Neural cell (in vitro differentiated cells): ENCODE results near the gene POLA2. TPM values are rescaled to one million over a fixed set of nuclear protein-coding genes. Genes with fewer than 3 reads are reported as not detected.
"Not testable (repeated sequence)": the region's sequence is repeated elsewhere in the genome, so short reads cannot be mapped to it uniquely, and the experiment has no call there.

ENCODE experiments used
- H2AFZ ChIP-seq: fragments of 200-600, 300-800 bp; sonication (generic), shearing (Covaris generic); 2 replicates; pipeline ENCODE4 v1.6.0; 2014; ENCODE audit warnings: low read depth, mild to moderate bottlenecking, antibody characterized with exemption, low read length, moderate library complexity
- H3F3A ChIP-seq: fragments of 200-600 bp; shearing (Covaris generic); 2 replicates; pipeline ENCODE4 v1.6.1; 2016; ENCODE audit warnings: mild to moderate bottlenecking, moderate library complexity, mixed read lengths, antibody characterized with exemption, low read length; ENCODE audit not compliant: insufficient read depth, poor library complexity, severe bottlenecking
- H3K27ac ChIP-seq: fragments of 200-600, 300-800 bp; sonication (generic), shearing (Covaris generic); 2 replicates; pipeline ENCODE4 v1.5.1; 2014; ENCODE audit warnings: mild to moderate bottlenecking, low read length, moderate library complexity
- H3K27me3 ChIP-seq: fragments of 300-800, 200-600 bp; sonication (generic), shearing (Covaris generic); 2 replicates; pipeline ENCODE4 v1.6.0; 2014; ENCODE audit warnings: mild to moderate bottlenecking, low read depth, low read length, moderate library complexity; ENCODE audit not compliant: insufficient read depth
- H3K36me3 ChIP-seq: fragments of 300-800, 200-600 bp; sonication (generic), shearing (Covaris generic); 2 replicates; pipeline ENCODE4 v1.5.1; 2014; ENCODE audit warnings: mild to moderate bottlenecking, antibody characterized with exemption, low read length, moderate library complexity; ENCODE audit not compliant: insufficient read depth
- H3K4me2 ChIP-seq: fragments of 300-800, 200-600 bp; sonication (generic), shearing (Covaris generic); 2 replicates; pipeline ENCODE4 v1.6.0; 2014; ENCODE audit warnings: mild to moderate bottlenecking, low read length
- H3K4me3 ChIP-seq: fragments of 300-800, 200-600 bp; sonication (generic), shearing (Covaris generic); 2 replicates; pipeline ENCODE4 v1.5.1; 2014; ENCODE audit warnings: mild to moderate bottlenecking, low read length, moderate library complexity
- H3K79me2 ChIP-seq: fragments of 200-600 bp; shearing (Covaris generic); replicated peaks from 2 replicates; pipeline ENCODE4 v1.6.0; 2014; ENCODE audit warnings: mild to moderate bottlenecking, low read length, moderate library complexity; ENCODE audit not compliant: insufficient read depth
- H3K9ac ChIP-seq: fragments of 300-800, 200-600 bp; sonication (generic), shearing (Covaris generic); 2 replicates; pipeline ENCODE4 v1.6.1; 2016; ENCODE audit warnings: mild to moderate bottlenecking, low read length, mixed read lengths
- H3K9me2 ChIP-seq: fragments of 200-600 bp; shearing (Covaris generic); 2 replicates; pipeline ENCODE4 v1.6.1; 2016; ENCODE audit warnings: mild to moderate bottlenecking, low read length, mixed read lengths; ENCODE audit not compliant: insufficient read depth
- H3K9me3 ChIP-seq: fragments of 200-600, 300-800 bp; sonication (generic), shearing (Covaris generic); 2 replicates; pipeline ENCODE4 v1.6.1; 2016; ENCODE audit warnings: mild to moderate bottlenecking, mixed run types, low read length, moderate library complexity, mixed read lengths
- H4K20me1 ChIP-seq: fragments of 200-600 bp; shearing (Covaris generic); 2 replicates; pipeline ENCODE4 v1.6.1; 2016; ENCODE audit warnings: mild to moderate bottlenecking, mixed run types; ENCODE audit not compliant: insufficient read depth
- EP300 ChIP-seq: fragments of 450-650 bp; conservative IDR thresholded peaks from 2 replicates; pipeline ENCODE4 v1.6.1; 2014; ENCODE audit warnings: antibody characterized with exemption, mild to moderate bottlenecking, moderate library complexity; ENCODE audit not compliant: poor library complexity, severe bottlenecking
- EZH2 ChIP-seq: fragments of 200-600, 300-800 bp; shearing (Covaris generic), sonication (generic); IDR thresholded peaks from 2 replicates; pipeline ENCODE4 v1.6.1; 2014; ENCODE audit warnings: antibody characterized with exemption, low read length, borderline replicate concordance, mild to moderate bottlenecking; ENCODE audit not compliant: insufficient read depth, poor library complexity, severe bottlenecking
- MXI1 ChIP-seq: fragments of 450-650 bp; conservative IDR thresholded peaks from 2 replicates; pipeline ENCODE4 v1.6.1; 2014; ENCODE audit warnings: antibody characterized with exemption, mild to moderate bottlenecking; ENCODE audit not compliant: poor library complexity, severe bottlenecking
- POLR2AphosphoS5 ChIP-seq: IDR thresholded peaks from 2 replicates; pipeline ENCODE4 v1.6.1; 2012
- RAD21 ChIP-seq: fragments of 450-650 bp; conservative IDR thresholded peaks from 2 replicates; pipeline ENCODE4 v1.6.1; 2014; ENCODE audit warnings: antibody characterized with exemption, mild to moderate bottlenecking, moderate library complexity
- SMC3 ChIP-seq: fragments of 450-650 bp; conservative IDR thresholded peaks from 2 replicates; pipeline ENCODE4 v1.6.1; 2014; ENCODE audit warnings: antibody characterized with exemption, mild to moderate bottlenecking, moderate library complexity; ENCODE audit not compliant: poor library complexity
- TAF1 ChIP-seq: IDR thresholded peaks from 2 replicates; pipeline ENCODE4 v1.6.1; 2012; ENCODE audit warnings: low read depth
- polyA plus RNA-seq: library from polyadenylated mRNA; depleted of rRNA; stranded (reverse); fragments of >200 nt; gene quantifications from 2 replicates; pipeline ENCODE4 v1.2.3, GENCODE V29; 2014
- TF ChIP-seq, protein P1 (sequence below): fragments of 450-650 bp; IDR thresholded peaks from 2 replicates; pipeline ENCODE4 v1.5.1; 2014; ENCODE audit warnings: antibody characterized with exemption, mild to moderate bottlenecking, moderate library complexity; ENCODE audit not compliant: poor library complexity, severe bottlenecking
- TF ChIP-seq, protein P2 (sequence below): IDR thresholded peaks from 2 replicates; pipeline ENCODE4 v1.6.1; 2012; ENCODE audit warnings: borderline replicate concordance

POLA2 gene
- polyA plus RNA-seq, 1 donor from 2014 or later: 4.3 TPM

DNA sequence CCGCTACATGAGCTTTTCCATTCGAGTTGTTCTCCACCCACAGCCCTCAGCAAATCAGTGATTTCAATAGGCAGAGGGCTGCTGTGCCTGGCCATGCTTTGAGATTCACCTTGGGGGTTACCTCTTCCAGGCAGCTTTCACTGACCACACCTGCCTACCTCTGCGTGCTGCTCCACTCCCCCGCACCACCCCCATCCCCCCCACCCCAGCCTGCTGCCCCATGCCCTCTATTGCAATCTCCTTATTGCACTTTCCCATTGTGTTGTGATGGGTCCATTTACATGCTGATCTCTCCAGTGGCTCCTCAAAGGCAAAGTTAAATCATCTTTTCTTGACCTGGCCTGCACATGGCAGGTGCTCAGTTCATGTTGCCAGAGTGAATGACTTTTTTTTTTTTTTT, 18.0 kb upstream of the POLA2 start:
- no peaks in the 10 kb centered on the region for H3F3A ChIP-seq
- H3K4me3 ChIP-seq: no peak overlapping the region
- no peaks in the 10 kb centered on the region for H3K36me3 ChIP-seq
- no peak overlapping the region for H3K4me2 ChIP-seq
- H3K9ac ChIP-seq: no peak overlapping the region
- no peaks in the 10 kb centered on the region for H3K27me3 ChIP-seq
- no peak for TF ChIP-seq POLR2AphosphoS5
- TF ChIP-seq, protein P1, sequence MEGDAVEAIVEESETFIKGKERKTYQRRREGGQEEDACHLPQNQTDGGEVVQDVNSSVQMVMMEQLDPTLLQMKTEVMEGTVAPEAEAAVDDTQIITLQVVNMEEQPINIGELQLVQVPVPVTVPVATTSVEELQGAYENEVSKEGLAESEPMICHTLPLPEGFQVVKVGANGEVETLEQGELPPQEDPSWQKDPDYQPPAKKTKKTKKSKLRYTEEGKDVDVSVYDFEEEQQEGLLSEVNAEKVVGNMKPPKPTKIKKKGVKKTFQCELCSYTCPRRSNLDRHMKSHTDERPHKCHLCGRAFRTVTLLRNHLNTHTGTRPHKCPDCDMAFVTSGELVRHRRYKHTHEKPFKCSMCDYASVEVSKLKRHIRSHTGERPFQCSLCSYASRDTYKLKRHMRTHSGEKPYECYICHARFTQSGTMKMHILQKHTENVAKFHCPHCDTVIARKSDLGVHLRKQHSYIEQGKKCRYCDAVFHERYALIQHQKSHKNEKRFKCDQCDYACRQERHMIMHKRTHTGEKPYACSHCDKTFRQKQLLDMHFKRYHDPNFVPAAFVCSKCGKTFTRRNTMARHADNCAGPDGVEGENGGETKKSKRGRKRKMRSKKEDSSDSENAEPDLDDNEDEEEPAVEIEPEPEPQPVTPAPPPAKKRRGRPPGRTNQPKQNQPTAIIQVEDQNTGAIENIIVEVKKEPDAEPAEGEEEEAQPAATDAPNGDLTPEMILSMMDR: no peak
- no peaks in the 10 kb centered on the region for H3K79me2 ChIP-seq
- no peaks in the 10 kb centered on the region for H3K9me2 ChIP-seq
- H3K9me3 ChIP-seq: no peaks in the 10 kb centered on the region
- no peak overlapping the region for H3K27ac ChIP-seq
- no peaks in the 10 kb centered on the region for H4K20me1 ChIP-seq
- H2AFZ ChIP-seq: no peak overlapping the region

DNA sequence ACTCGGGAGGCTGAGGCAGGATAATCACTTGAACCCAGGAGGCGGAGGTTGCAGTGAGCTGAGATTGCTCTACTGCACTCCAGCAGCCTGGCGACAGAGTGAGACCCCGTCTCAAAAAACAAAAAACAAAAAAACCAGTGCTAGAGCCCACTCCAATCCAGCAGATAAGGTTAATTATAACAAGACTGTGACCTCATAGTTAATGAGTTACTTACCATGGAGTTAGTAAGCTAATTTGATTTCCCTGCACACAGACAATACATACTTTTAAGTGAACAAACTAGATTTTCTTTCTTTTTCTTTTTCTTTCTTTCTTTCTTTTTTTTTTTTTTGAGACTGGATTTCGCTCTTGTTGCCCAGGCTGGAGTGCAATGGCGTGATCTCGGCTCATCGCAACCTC, 16.7 kb upstream of the POLA2 start:
- H3K27ac ChIP-seq, H3K9me3 ChIP-seq, H3K27me3 ChIP-seq, H2AFZ ChIP-seq, H4K20me1 ChIP-seq, H3F3A ChIP-seq, H3K9me2 ChIP-seq, H3K36me3 ChIP-seq, H3K4me2 ChIP-seq, H3K9ac ChIP-seq, H3K79me2 ChIP-seq, H3K4me3 ChIP-seq: not testable (repeated sequence)

DNA sequence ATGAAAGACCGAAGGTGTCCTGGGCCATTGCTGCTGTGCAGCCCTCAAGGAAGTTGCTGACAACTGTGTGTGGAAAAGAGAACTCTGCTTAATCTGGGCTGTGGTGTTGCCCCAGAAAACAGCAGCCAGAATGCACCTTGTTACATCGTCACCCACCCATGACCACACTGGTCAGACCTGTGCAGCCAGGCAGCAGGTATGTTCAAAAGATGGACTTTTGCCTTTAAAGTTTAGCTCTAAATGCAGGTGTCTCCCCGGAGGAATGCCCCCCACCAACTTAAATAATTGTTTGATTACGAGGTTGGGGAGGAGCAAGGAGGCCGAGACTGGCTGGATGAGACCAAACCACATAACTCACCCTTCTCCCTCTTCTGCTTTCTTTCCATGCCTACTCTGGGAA, 15.3 kb upstream of the POLA2 start:
- no peak overlapping the region for H3K9ac ChIP-seq
- H3F3A ChIP-seq: no peaks in the 10 kb centered on the region
- H2AFZ ChIP-seq: no peak overlapping the region
- no peaks in the 10 kb centered on the region for H3K79me2 ChIP-seq
- H3K9me2 ChIP-seq: no peaks in the 10 kb centered on the region
- H3K9me3 ChIP-seq: no peaks in the 10 kb centered on the region
- no peak overlapping the region for H3K27ac ChIP-seq
- TF ChIP-seq MXI1 (no peak), EZH2 (no peak), EP300 (no peak), TAF1 (no peak), SMC3 (no peak), RAD21 (no peak)
- TF ChIP-seq, protein P2, sequence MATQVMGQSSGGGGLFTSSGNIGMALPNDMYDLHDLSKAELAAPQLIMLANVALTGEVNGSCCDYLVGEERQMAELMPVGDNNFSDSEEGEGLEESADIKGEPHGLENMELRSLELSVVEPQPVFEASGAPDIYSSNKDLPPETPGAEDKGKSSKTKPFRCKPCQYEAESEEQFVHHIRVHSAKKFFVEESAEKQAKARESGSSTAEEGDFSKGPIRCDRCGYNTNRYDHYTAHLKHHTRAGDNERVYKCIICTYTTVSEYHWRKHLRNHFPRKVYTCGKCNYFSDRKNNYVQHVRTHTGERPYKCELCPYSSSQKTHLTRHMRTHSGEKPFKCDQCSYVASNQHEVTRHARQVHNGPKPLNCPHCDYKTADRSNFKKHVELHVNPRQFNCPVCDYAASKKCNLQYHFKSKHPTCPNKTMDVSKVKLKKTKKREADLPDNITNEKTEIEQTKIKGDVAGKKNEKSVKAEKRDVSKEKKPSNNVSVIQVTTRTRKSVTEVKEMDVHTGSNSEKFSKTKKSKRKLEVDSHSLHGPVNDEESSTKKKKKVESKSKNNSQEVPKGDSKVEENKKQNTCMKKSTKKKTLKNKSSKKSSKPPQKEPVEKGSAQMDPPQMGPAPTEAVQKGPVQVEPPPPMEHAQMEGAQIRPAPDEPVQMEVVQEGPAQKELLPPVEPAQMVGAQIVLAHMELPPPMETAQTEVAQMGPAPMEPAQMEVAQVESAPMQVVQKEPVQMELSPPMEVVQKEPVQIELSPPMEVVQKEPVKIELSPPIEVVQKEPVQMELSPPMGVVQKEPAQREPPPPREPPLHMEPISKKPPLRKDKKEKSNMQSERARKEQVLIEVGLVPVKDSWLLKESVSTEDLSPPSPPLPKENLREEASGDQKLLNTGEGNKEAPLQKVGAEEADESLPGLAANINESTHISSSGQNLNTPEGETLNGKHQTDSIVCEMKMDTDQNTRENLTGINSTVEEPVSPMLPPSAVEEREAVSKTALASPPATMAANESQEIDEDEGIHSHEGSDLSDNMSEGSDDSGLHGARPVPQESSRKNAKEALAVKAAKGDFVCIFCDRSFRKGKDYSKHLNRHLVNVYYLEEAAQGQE: no peak
- TF ChIP-seq, protein P1: no peak
- no peaks in the 10 kb centered on the region for H4K20me1 ChIP-seq
- H3K4me2 ChIP-seq: no peak overlapping the region
- no peaks in the 10 kb centered on the region for H3K27me3 ChIP-seq
- H3K36me3 ChIP-seq: no peaks in the 10 kb centered on the region
- H3K4me3 ChIP-seq: no peak overlapping the region

DNA sequence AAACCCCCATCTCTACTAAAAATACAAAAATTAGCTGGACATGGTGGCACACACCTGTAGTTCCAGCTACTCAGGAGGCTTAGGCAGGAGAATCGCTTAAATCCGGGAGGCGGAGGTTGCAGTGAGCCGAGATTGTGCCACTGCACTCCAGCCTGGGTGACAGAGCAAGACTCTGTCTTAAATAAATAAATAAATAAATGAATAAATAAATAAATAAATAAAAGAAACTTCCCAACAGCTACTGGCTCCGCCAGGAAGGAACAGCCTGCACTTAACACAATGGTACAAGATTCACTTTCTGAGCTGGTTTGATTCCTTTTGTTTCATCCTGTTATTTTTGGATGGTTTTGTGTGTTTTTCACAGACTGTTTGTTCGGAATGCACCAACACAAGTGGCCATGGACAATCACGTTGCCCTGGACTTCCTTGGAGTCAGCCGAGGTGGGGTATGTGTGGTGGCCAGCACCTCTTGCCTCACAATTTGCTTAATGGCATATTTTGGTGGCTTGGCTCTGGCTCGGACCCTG, 13.5 kb upstream of the POLA2 start:
- not testable (repeated sequence) for H2AFZ ChIP-seq, H3K4me2 ChIP-seq, H3K27me3 ChIP-seq, H3F3A ChIP-seq, H4K20me1 ChIP-seq, H3K9ac ChIP-seq, H3K4me3 ChIP-seq, H3K27ac ChIP-seq, H3K9me3 ChIP-seq, H3K9me2 ChIP-seq, H3K36me3 ChIP-seq, H3K79me2 ChIP-seq
